H1 (cell line): ENCODE results near the gene NTRK2. TPM values are rescaled to one million over a fixed set of nuclear protein-coding genes. Genes with fewer than 3 reads are reported as not detected.

ENCODE experiments used
- CTCF ChIA-PET: fragments of 300-600 bp; sonication (Branson Sonifier 250); formaldehyde crosslinking; loops from one replicate; lab custom pipeline; 2021; ENCODE audit not compliant: partially characterized antibody; lab: Charles Lee
- POLR2A ChIA-PET: fragments of 300-600 bp; sonication (Branson Sonifier 250); formaldehyde crosslinking; loops from one replicate; lab custom pipeline; 2021; ENCODE audit warnings: inconsistent platforms; ENCODE audit not compliant: partially characterized antibody; lab: Charles Lee
- DNase-seq, 2 experiments: peaks; one replicate each; pipeline versions ENCODE4 v3.0.0 to v3.0.0-alpha.2; 2010 to 2022; ENCODE audit warnings: low spot score in 2 of 2, low read depth in 1 of 2, mixed read lengths in 1 of 2
- FAIRE-seq: peaks from 2 replicates; lab custom pipeline; 2011; peaks lifted over from hg19 to GRCh38; lab: Jason Lieb, UNC
- H2AFZ ChIP-seq: 2 replicates; pipeline ENCODE4 v1.8.1; 2012; ENCODE audit warnings: low read length, inconsistent platforms
- H2AK5ac ChIP-seq: 2 replicates; pipeline ENCODE4 v1.6.1; 2013; ENCODE audit warnings: low read depth, low read length
- H2BK120ac ChIP-seq: replicated peaks from 2 replicates; pipeline ENCODE3; 2013; ENCODE audit warnings: low read depth, low read length, inconsistent platforms
- H2BK12ac ChIP-seq: 2 replicates; pipeline ENCODE4 v1.6.1; 2013; ENCODE audit warnings: low read depth, low read length
- H2BK15ac ChIP-seq: 2 replicates; pipeline ENCODE4 v1.6.1; 2013; ENCODE audit warnings: low read length
- H2BK20ac ChIP-seq: 2 replicates; pipeline ENCODE4 v1.6.1; 2013; ENCODE audit warnings: low read length
- H2BK5ac ChIP-seq: 2 replicates; pipeline ENCODE4 v1.6.1; 2013; ENCODE audit warnings: low read depth, low read length
- H3K14ac ChIP-seq: 2 replicates; pipeline ENCODE4 v1.6.1; 2013; ENCODE audit warnings: inconsistent platforms; ENCODE audit not compliant: insufficient read length
- H3K18ac ChIP-seq: 2 replicates; pipeline ENCODE4 v1.6.1; 2013; ENCODE audit warnings: low read length; ENCODE audit errors: extremely low read depth
- H3K23ac ChIP-seq: 2 replicates; pipeline ENCODE4 v1.6.1; 2013; ENCODE audit warnings: inconsistent platforms; ENCODE audit not compliant: insufficient read length
- H3K23me2 ChIP-seq: 2 replicates; pipeline ENCODE4 v1.6.1; 2013; ENCODE audit warnings: low read depth, low read length
- H3K27ac ChIP-seq: 2 replicates; pipeline ENCODE4 v1.6.1; 2011; ENCODE audit warnings: low read depth, low read length, inconsistent platforms
- H3K27me3 ChIP-seq, 4 experiments: replicated peaks in 1 of 4; 1 replicate in 1 of 4; 2 replicates in 3 of 4; pipeline versions ENCODE4 v1.6.1 to v1.8.1; 2011 to 2013; ENCODE audit warnings: low read length in 3 of 4, mild to moderate bottlenecking in 3 of 4, inconsistent platforms in 2 of 4, mixed read lengths in 2 of 4, moderate library complexity in 1 of 4; ENCODE audit not compliant: control insufficient read depth in 3 of 4, insufficient read depth in 3 of 4; ENCODE audit errors: extremely low read depth in 1 of 4
- H3K36me3 ChIP-seq, 4 experiments: 2 replicates each; pipeline versions ENCODE4 v1.6.1 to v1.8.1; 2011 to 2013; ENCODE audit warnings: mild to moderate bottlenecking in 4 of 4, low read length in 3 of 4, moderate library complexity in 2 of 4, control low read depth in 1 of 4, inconsistent platforms in 1 of 4; ENCODE audit not compliant: insufficient read depth in 4 of 4, control insufficient read depth in 2 of 4
- H3K4ac ChIP-seq: replicated peaks from 2 replicates; pipeline ENCODE3; 2013; ENCODE audit warnings: low read length, low read depth, mixed read lengths, inconsistent platforms; ENCODE audit not compliant: insufficient read length
- H3K4me1 ChIP-seq, 4 experiments: replicated peaks in 1 of 4; 1 replicate in 1 of 4; 2 replicates in 3 of 4; pipeline versions ENCODE4 v1.6.1 to v1.8.1; 2011 to 2013; ENCODE audit warnings: low read length in 3 of 4, inconsistent platforms in 2 of 4, mixed read lengths in 1 of 4; ENCODE audit not compliant: insufficient read depth in 4 of 4, control insufficient read depth in 3 of 4
- H3K4me2 ChIP-seq, 2 experiments: 2 replicates each; pipeline versions ENCODE4 v1.6.1 to v1.8.1; 2011 to 2013; ENCODE audit warnings: low read depth in 2 of 2, low read length in 2 of 2, control low read depth in 1 of 2, inconsistent platforms in 1 of 2, mild to moderate bottlenecking in 1 of 2; ENCODE audit not compliant: insufficient read depth in 1 of 2
- H3K4me3 ChIP-seq, 4 experiments: fragments of 200-600, 300-600 bp in 1 of 4; sonication (generic), shearing (Covaris generic), sonication (Bioruptor Twin) in 1 of 4; 2 replicates each; pipeline versions ENCODE4 v1.5.1 to v1.8.1; 2011 to 2016; ENCODE audit warnings: low read length in 4 of 4, low read depth in 3 of 4, control low read depth in 2 of 4, inconsistent platforms in 2 of 4, mild to moderate bottlenecking in 2 of 4, mixed read lengths in 1 of 4, moderate library complexity in 1 of 4; ENCODE audit not compliant: insufficient read depth in 2 of 4; ENCODE audit errors: extremely low read depth in 1 of 4
- H3K56ac ChIP-seq: replicated peaks from 2 replicates; pipeline ENCODE3; 2013; ENCODE audit warnings: low read depth, mild to moderate bottlenecking, mixed read lengths, low read length, inconsistent platforms; ENCODE audit not compliant: insufficient read length
- H3K79me1 ChIP-seq: 2 replicates; pipeline ENCODE4 v1.6.1; 2013; ENCODE audit warnings: low read depth, low read length, control low read depth
- H3K79me2 ChIP-seq, 2 experiments: 2 replicates each; pipeline versions ENCODE4 v1.6.1 to v1.8.1; 2012 to 2013; ENCODE audit warnings: low read length in 2 of 2, mild to moderate bottlenecking in 2 of 2, inconsistent platforms in 1 of 2; ENCODE audit not compliant: insufficient read depth in 2 of 2, control insufficient read depth in 1 of 2
- H3K9ac ChIP-seq, 4 experiments: replicated peaks in 1 of 4; 1 replicate in 1 of 4; 2 replicates in 3 of 4; pipeline versions ENCODE4 v1.6.1 to v1.8.1; 2011 to 2013; ENCODE audit warnings: low read depth in 3 of 4, low read length in 3 of 4, control low read depth in 2 of 4, mild to moderate bottlenecking in 2 of 4, moderate library complexity in 2 of 4, inconsistent platforms in 1 of 4; ENCODE audit errors: extremely low read depth in 1 of 4
- H3K9me3 ChIP-seq, 2 experiments: 2 replicates each; pipeline versions ENCODE4 v1.6.1 to v1.8.1; 2012 to 2013; ENCODE audit warnings: mild to moderate bottlenecking in 2 of 2, moderate library complexity in 2 of 2, control low read depth in 1 of 2, inconsistent platforms in 1 of 2, low read depth in 1 of 2, low read length in 1 of 2, mixed read lengths in 1 of 2; ENCODE audit not compliant: insufficient read depth in 2 of 2
- H4K20me1 ChIP-seq, 2 experiments: replicated peaks in 1 of 2; 2 replicates each; pipeline versions ENCODE3 to v1.8.1; 2011 to 2013; ENCODE audit warnings: inconsistent platforms in 2 of 2, low read length in 2 of 2, mild to moderate bottlenecking in 1 of 2; ENCODE audit not compliant: insufficient read depth in 2 of 2, control insufficient read depth in 1 of 2
- H4K5ac ChIP-seq: 2 replicates; pipeline ENCODE4 v1.6.1; 2013; ENCODE audit warnings: low read length, low read depth, mixed read lengths, inconsistent platforms; ENCODE audit not compliant: insufficient read length
- H4K8ac ChIP-seq: 2 replicates; pipeline ENCODE4 v1.8.0; 2013; ENCODE audit warnings: mild to moderate bottlenecking, moderate library complexity, low read length, inconsistent platforms; ENCODE audit not compliant: insufficient read depth; ENCODE audit errors: extremely low read depth
- H4K91ac ChIP-seq: replicated peaks from 2 replicates; pipeline ENCODE3; 2013; ENCODE audit warnings: low read length, mixed read lengths, inconsistent platforms; ENCODE audit not compliant: insufficient read length
- CHD2 ChIP-seq: IDR thresholded peaks from 2 replicates; pipeline ENCODE4 v1.6.1; 2012; ENCODE audit warnings: low read length, improper control_type of control experiment
- KDM4A ChIP-seq: IDR thresholded peaks from one replicate; pipeline ENCODE4 v1.7.1; 2012; ENCODE audit warnings: low read depth, mild to moderate bottlenecking, moderate library complexity, low read length, inconsistent platforms; ENCODE audit not compliant: severe bottlenecking
- SIRT6 ChIP-seq: IDR thresholded peaks from one replicate; pipeline ENCODE4 v1.7.1; 2012; ENCODE audit warnings: low read length, inconsistent platforms
- YY1 ChIP-seq: IDR thresholded peaks from 2 replicates; pipeline ENCODE4 v1.6.1; 2011; ENCODE audit warnings: low read depth, mild to moderate bottlenecking, low read length
- WGBS, 2 experiments: shearing (Covaris generic) in 1 of 2; methylation state at CpG; one replicate each; pipeline versions ENCODE4 v1.1.6 to v1.1.7; 2013 to 2015; ENCODE audit warnings: low lambda C conversion rate in 2 of 2, mixed read lengths in 2 of 2, inconsistent platforms in 1 of 2, low coverage in 1 of 2, missing lambda C conversion rate in 1 of 2; ENCODE audit not compliant: insufficient replicate concordance in 2 of 2, insufficient coverage in 1 of 2, insufficient read length in 1 of 2; ENCODE audit errors: extremely low coverage in 1 of 2, missing lambda C conversion rate in 1 of 2; 5-methylcytosine and 5-hydroxymethylcytosine counted together
- polyA plus RNA-seq, 7 experiments: library from polyadenylated mRNA; depleted of rRNA in 3 of 7; stranded (reverse) in 5 of 7; unstranded in 2 of 7; fragments of >200 nt in 5 of 7; fragments of 200-250 nt in 2 of 7; gene quantifications; 1 replicate in 5 of 7; 2 replicates in 1 of 7; 4 replicates in 1 of 7; pipeline versions ENCODE4 v1.2.1 to v1.2.3, GENCODE V29; 2011 to 2013; ENCODE audit warnings: missing spikeins in 2 of 7, mixed read lengths in 2 of 7
- total RNA-seq: library from RNA; stranded (reverse); fragmentation: NEBNext Ultra II Directional; extraction: Animal tissue kit (Norgen Biotek cat#: 25700); gene quantifications from 2 replicates; pipeline ENCODE4 v1.2.1, GENCODE V29; 2021

Gene NTRK2
- total and polyA plus RNA-seq, 2 of the 8 experiments (the other 6 are each of a cell fraction or from before 2014, with no cell fraction given) = 0.03 to 0.04 TPM

- no peak overlapping the region for H2BK5ac ChIP-seq
- H2AFZ ChIP-seq = no peak overlapping the region
- ChIA-PET POLR2A (no interaction called here), CTCF (interaction anchor here (1.1 to 1.2 kb wide), 2 partner anchors 22 to 61 kb away, joined by 4 to 5 read pairs; no protein-coding TSS in a partner anchor)
- H4K5ac ChIP-seq = no peak overlapping the region
- no peaks in the 10 kb centered on the region for H3K79me2 ChIP-seq
- no peaks in the 10 kb centered on the region for H3K9me3 ChIP-seq
- WGBS, 2 experiments = 94% methylated on average over 2 of the region's 2 CpGs; no CpG with 5 or more reads in 1 of the 2 experiments
- no peak overlapping the region for H2BK15ac ChIP-seq
- H3K4me2 ChIP-seq = no peak overlapping the region
- H3K36me3 ChIP-seq = no peaks in the 10 kb centered on the region
- H3K27me3 ChIP-seq = no peaks in the 10 kb centered on the region
- H3K14ac ChIP-seq = no peak overlapping the region
- FAIRE-seq = no peak
- H2BK12ac ChIP-seq = no peak overlapping the region
- no peak overlapping the region for H2BK120ac ChIP-seq
- no peak overlapping the region for H4K91ac ChIP-seq
- no peak for DNase-seq
- H4K8ac ChIP-seq = no peak overlapping the region
- H4K20me1 ChIP-seq = no peaks in the 10 kb centered on the region
- H3K23me2 ChIP-seq = no peaks in the 10 kb centered on the region
- no peak overlapping the region for H2BK20ac ChIP-seq
- H3K27ac ChIP-seq = no peak overlapping the region
- H3K4me3 ChIP-seq = no peak overlapping the region
- H3K56ac ChIP-seq = no peak overlapping the region
- no peaks in the 10 kb centered on the region; a peak in 1 of 7 replicates for H3K4me1 ChIP-seq
- no peak overlapping the region for H2AK5ac ChIP-seq
- H3K23ac ChIP-seq = no peak overlapping the region
- no peak overlapping the region for H3K9ac ChIP-seq
- H3K79me1 ChIP-seq = no peaks in the 10 kb centered on the region
- H3K18ac ChIP-seq = no peak overlapping the region
- no peak for TF ChIP-seq CHD2
- TF ChIP-seq SIRT6 = no peak
- no peak for TF ChIP-seq KDM4A
- no peak for TF ChIP-seq YY1
- H3K4ac ChIP-seq = no peak overlapping the region
Observed at GRCh38 chr9:84759300-84759750, 89.8 kb downstream of the NTRK2 start.
